Measurements from ENCODE around the gene SLC15A2. TPM values are rescaled to one million over a fixed set of nuclear protein-coding genes. Genes with fewer than 3 reads are reported as not detected.

Gene SLC15A2
- total RNA-seq, 2 donors from 2014 or later: 5.0 to 8.3 TPM

Other genes starting within 250 kb of the SLC15A2 start
- 100 to 1,000 TPM; 217 to 293 TPM for gene HCLS1, start 233.5 kb upstream of the SLC15A2 start, total RNA-seq
- 10 to 100 TPM; 30.1 to 31.8 TPM for gene GOLGB1, start 144.7 kb upstream of the SLC15A2 start, total RNA-seq
- gene IQCB1, start 59.3 kb upstream of the SLC15A2 start, total RNA-seq: 10 to 100 TPM; 34.7 to 50.6 TPM
- 10 to 100 TPM; 14.9 to 19.3 TPM for gene EAF2, start 59.2 kb upstream of the SLC15A2 start, total RNA-seq
- not detected for gene ILDR1, start 127.8 kb downstream of the SLC15A2 start, total RNA-seq
- under 1 TPM; 0.14 to 0.49 TPM for gene CD86, start 161.0 kb downstream of the SLC15A2 start, total RNA-seq